ENCODE measurements around the gene UMOD.
A peak's percentile ranks its signal among the peaks of the same experiment; 100 is the strongest.
"Not testable (repeated sequence)": the region's sequence is repeated elsewhere in the genome, so short reads cannot be mapped to it uniquely, and the experiment has no call there.

The UMOD gene

DNA sequence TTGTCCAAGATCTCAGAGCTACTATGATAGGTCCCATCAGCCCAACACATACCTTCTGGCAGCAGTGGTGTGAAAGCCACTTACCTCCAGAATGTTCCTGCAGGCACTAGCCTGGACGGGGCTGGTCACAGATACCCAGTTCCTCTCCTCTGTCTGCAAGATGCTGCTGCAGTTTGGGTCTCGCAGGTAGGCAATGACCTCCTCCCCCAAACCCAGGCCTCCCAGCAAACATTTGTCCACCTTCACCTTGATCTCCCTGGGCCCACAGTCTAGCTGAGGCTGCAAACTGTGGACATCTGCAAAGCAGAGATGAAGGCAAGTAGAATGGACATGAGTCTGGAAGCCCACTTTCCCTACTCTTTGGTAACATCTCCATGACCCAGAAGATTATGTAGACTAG is 32.3 kb downstream of the UMOD start:
- no peak for DNase-seq

DNA sequence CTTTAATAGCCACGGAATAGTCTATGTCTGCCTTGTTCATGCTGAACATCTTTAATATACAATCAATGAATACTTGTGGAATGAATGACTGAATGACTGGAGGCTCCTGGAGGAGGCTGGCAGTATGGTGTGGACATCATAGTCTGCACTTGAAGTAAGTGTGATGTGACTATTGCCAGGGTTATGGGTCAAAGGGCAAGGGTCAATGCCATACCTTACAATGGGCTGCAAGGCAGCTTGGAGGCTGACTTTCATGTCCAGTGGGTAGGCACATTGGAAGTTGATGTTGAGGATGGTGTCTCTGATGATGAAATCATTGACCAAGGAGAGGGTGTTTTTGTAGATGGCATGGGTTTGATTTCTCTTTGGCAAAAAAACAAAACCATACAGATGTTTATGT is 33.1 kb downstream of the UMOD start:
- DNase-seq: no peak

DNA sequence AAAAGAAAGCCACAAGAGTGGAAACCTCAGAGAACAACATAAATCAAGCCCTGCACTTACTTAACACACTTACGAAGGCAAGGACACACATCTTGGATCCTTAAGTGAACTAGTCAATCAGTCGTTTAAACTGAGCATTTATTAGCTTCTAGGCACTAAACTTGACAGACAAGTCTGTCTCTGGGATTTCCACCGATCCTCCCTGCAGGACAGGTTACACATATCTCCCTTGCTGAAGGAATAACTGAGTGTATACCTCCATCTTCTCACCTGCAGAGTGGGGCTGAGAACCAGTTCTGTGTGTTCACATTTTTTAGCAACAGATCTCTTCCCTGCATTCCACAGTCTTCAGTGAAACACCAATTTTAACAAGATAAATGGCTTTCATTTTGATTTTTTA is 34.1 kb downstream of the UMOD start:
- DNase-seq: no peak

DNA sequence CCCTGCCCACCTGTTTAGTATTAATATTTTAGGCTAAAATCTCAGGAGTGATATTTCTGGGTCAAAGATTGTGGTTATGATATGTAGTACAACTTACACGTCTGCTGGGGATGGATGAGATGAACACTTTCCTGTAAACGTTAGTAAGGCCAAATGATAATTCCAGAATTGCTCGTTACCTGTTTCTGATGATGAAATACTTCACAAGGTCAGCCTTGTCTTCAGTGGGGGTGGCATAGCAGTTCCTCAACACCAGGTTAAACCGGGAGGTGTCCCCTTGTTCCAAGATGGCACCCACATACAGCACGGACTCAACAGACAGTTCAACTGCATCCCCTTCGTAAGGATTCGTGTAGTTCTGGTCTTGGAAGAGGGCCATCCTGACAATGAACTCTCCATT is 34.5 kb downstream of the UMOD start:
- no peak for DNase-seq

DNA sequence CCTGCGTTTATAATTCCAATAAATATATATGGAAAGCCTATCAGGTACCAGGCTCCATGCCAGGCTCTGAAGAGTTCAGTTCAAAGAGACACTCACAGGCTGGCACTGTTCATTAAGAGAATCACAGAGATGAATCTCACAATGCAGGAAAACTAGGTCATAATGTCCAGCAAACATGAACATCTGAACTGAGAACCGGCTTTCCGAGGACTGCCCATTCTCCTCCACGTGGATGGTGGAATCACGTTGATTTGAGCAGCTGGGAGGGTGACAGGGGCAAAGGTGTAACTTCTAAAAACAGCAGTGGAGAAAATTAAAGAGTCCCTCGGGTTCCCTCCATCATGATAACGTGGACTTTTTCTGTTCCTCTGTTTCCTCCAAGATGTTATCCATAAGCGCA is 35.4 kb downstream of the UMOD start:
- DNase-seq: no peak

DNA sequence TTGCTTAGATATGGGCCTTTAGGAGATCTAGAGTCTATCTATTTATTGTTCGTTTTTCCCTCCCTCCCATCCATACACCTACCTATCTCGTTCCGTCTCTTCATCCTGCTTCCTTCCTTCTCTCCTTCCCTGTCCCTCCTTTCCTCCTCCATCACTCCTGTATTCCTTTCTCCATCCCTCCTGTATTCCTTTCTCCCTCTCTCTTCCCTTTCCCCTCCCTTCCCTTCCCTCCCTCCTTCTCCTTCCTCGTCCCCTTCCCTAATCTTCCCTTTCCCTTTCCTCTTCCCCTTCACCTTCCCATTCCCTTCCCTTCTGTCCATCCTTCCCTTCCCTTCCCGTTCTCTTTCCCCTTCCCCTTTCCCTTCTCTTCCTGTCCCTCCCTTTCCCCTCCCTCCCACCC is 35.8 kb downstream of the UMOD start:
- no peak for DNase-seq

DNA sequence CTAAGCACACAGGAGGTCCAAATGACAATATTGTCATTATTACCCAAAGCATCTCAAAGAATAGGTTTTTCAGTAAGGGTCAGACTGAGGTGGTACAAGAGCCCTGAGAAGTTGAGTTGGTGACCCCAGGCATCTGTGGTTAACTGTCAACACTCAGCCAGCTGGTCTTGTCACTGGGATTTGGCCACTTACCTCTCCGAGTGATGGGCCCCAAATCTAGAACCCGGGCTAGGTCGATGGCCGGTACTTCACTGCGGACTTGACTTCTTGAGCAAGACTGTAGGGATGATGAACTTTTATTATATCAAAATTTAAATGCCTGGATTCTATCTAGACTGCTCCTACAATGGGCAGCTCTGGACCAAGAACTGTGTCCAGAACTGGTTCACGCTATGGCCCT is 36.8 kb downstream of the UMOD start:
- no peak for DNase-seq

DNA sequence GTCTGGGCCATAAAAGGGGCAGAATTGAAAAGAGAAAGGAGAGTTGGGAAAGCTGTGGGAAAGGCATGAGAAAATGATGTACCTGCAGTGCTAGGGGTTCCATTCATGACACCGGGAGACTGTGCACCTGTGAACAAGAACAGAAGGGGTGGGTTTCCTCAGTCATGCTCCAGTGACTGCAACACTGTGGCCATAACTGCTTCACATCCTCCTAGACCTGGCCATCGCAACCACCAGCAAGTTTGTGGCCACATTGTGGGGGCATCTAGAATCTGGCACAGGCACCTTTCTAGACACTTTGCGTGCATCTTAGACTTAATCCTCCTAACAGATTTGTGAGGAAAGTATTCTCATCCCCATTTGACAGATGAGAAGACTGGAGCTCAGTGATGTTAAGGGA is 37.9 kb downstream of the UMOD start:
- no peak for DNase-seq

DNA sequence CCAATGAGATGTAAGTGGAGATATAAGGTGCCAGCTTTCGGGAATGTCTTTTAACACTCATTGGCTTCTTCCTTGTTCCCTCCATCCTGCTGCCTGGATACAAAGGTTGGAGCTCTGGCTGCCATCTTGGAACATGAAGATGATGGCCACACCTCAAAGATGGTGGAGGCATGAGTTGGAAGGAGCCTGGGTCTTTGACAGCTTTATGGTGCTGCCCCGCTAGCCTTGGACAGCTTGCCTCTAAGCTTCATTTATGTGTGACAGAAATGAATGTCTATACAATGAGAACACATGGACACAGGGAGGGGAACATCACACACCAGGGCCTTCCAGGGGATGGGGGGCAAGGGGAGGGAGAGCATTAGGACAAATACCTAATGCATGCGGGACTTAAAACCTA is 38.8 kb downstream of the UMOD start:
- DNase-seq: no peak

DNA sequence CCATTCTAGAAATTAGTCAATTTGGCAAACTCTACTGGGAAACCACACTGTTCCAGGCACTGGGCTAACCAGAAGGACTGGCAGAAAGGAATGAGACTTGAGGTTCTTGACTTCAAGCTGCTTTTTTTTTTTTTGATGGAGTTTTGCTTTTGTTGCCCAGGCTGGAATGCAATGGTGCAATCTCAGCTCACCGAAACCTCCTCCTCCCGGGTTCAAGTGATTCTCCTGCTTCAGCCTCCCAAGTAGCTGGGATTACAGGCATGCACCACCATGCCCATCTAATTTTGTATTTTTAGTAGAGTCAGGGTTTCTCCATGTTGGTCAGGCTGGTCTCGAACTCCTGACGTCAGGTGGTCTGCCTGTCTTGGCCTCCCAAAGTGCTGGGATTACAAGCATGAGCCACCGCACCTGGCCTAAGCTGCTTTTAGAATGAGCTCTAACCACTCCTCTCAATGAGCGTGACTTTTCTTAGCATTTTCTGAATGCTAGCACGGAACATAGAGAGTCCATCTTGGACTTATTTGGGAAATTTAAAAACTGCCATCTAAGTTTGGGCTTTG is 39.9 kb downstream of the UMOD start:
- DNase-seq: not testable (repeated sequence)

DNA sequence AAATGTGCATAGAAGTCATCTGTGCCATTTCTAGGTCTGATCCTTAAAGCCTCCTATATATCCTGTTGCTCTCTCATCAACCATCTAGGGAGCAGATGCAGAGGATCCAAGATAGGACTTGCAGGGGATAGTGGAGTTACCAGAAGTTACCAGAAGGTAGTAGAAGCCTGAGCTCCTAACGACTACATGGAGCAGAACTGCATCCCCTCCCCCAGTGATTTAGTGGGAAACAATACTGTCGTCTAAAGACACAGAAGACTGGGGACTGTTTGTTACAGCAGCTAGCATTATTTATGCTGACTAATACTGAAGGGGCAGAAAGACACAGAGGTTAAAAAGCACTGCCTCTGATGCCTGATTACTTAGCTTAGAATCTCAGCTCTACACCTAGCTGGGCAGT is 41.0 kb downstream of the UMOD start:
- no peak for DNase-seq

DNA sequence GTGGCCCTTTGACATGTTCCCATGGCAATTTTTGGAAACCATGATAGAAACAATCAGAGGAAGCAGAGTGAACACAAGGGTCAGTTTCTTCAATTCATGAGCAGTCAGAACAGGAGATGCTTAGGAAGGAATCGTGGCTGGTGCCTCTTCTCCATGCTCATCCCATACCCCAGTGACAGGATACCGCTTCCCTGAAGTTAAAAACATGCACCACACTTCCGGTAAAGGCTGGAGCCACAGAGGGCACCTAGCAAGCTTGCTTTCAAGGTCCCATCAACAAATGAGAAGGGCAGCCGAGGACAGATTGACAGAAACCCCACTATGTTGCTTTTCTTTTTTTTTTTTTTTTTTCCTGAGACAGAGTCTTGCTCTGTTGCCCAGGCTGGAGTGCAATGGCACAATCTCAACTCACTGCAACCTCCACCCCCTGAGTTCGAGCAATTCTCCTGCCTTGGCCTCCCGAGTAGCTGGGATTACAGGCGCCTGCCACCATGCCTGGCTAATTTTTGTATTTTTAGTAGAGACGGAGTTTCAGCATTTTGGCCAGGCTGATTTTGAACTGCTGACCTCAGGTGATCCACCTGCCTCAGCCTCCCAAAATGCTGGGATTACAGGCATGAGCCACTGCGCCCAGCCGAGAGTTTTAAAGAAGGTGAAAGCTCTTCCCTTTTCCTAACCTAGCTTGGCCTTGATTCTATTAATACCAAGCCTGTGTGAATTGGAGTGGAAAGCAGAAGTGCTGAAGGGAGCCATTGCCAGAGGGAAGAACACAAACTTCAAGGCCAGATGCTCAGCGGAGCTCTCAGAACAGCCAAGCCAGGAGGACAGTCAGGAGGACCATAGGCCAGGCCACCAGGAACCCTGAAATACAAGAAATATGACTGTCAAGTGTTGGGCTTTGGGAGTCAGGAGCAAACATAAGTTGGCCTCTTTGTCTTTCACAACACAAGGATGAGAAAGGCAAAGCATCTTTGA is 41.8 kb downstream of the UMOD start:
- no peak for DNase-seq

DNA sequence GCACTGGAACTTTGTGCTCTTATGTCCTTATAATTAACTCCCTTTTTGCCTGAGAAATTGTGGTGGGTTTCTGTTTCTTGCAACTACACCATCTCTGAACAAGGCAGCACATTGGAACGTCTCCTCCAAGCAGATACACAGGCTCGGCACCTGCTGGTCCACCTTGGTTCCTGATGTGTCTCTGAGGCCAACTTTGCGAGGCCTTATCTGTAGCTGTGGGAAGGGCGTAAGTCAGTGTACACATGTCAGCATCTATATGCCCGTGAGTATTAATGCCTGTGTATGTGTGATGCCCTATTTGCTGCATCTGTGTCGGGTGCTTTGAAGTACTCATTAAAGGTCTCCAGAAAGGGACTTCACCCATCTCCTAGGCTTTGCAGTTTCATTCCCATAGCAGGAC is 42.7 kb downstream of the UMOD start:
- no peak for DNase-seq

DNA sequence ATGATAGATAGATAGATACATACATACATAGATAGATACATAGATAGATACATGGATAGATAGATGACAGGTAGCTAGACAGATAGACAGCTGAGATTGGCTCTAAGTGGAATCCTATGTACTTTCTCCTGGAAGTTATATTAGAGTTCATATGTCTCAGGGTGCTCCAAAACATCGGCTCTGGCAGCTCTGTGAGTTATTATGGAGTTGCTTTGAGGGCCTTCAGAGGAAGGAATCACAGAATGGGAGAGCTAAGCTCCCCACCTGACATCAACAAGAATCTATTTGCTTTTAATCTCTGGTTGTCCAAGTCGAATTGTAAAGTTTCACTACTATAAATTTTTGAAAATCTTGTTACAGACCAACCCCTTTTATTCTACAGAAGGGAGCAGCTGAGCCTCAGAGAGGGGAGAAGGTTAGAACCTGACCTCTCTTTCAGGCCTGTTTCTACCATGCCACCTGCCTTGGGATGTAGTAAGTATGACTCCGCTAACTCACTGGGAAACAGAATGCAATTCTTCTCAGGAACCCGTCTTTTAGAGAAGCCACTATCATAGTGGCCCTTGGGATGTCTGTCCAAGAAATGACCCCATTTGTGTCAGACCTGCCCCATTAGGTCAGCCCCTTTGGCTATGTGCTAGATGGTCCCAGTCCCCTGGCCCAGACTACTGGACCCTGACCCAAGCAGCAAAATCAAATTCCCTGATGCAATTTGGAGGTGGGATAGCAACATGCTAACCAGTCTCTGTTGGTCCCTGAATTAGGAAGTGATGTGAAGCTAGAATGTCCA is 43.5 kb downstream of the UMOD start:
- DNase-seq: no peak

DNA sequence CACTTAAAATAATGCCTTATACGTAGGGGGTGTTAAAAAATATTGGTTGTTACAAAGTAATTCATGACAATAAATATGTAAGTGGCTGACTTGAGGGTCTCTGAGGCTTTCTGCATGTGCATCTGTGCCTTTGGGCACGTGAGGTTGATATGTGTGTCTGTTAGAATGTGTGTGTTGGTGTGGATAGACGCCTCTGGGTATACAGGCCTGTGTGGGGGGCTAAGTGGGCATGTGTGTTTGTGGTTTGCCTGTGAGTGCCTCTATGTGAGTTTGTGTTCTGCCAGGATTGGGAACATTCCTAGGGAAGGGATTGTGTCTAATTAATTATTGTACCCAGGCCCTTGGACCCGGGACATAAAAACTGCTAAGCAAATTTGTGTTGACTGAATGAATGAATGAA is 44.2 kb downstream of the UMOD start:
- DNase-seq: no peak

DNA sequence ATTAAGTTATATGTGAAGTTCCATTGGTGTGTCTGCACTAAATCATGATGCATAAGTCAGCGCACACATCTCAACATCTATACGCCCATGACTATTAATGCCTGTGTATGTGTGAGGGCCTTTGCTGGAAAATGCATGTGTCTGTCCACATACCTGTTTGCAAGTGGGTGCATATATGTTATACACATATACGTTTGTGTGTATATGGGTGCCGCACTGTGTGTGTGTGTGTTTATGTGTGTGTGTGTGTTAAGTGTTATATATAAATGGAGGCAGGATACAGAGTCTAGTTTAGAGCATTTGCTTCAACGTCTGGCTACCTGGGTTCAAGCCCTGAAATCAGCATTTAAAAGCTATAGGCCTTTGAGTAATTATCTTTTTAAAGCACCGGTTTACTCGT is 44.7 kb downstream of the UMOD start:
- no peak for DNase-seq

DNA sequence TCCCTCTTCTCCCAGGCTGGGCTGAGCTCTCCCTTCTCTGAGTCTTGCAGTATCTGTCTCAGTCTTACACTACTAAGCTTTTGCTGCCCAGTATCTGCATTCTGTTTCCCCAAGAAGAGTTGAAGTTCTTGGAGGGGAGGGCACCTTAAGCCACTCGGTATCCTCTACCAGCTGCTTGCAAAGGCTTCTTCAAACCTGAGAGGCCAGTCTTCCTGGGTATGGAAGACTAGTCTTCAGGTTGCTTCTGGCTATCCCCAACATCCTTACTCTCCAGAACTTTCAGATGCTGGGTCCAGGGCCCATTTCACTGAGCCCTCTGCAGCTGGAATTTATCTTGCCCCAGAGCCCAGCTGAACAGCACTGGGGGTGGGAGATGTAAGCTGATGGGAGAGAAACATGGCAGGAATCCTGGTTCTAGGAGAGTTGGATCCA is 45.3 kb downstream of the UMOD start:
- DNase-seq: no peak

DNA sequence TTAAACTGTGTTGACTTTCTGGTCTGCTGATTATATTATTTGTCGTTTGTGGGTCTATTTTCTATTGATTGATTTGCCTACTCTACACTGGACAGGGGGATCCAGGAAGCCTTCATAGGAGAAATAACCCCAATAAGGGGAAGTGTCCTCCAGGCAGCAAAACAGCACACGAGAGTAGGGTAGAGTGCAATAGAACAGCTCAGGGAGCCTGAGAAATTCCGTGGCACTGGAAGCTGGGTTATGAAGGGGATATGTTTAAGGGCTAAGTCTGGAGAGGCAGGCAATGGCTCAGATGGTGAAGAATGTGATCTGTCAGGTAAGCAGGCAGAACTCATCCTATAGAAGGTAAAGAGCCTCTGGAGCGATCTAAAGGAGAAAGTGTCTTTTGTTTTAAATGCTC is 46.1 kb downstream of the UMOD start:
- DNase-seq: no peak

DNA sequence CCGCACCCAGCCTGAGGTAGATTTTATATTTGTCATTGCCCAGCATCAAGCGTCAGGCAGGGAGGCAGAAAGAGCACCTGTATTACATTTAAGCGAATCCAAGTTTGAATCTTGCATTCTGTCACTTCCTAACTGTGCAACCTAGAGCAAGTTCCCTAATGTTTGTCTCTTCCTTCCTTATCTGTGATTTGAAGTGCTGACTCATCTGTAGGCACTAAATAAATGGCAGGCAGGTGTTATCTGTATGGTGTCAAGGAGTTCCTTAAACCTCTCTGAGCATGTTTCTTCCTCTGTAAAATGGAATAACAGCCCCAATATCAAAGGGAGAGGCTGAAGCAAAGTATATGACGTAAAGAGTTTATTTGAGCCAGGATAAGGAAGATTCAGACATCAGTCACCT is 49.5 kb downstream of the UMOD start:
- DNase-seq: no peak

DNA sequence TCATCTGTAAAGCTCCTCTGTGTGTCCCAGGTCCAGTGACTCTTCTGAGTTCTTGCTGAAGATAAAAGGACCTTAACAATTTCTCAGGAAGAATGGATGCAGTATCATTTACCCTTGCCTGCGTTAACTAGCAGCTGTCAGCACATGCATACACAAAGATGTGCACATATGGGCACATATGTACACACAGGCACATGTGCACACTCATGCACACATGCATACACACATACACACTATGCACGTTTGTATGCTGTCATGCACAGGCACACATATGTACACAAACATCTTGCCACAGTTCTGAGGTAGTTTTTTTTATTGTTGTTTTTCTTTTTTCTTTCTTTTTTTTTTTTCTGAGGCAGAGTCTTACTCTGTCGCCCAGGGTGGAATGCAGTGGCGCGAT is 50.1 kb downstream of the UMOD start:
- no peak for DNase-seq

DNA sequence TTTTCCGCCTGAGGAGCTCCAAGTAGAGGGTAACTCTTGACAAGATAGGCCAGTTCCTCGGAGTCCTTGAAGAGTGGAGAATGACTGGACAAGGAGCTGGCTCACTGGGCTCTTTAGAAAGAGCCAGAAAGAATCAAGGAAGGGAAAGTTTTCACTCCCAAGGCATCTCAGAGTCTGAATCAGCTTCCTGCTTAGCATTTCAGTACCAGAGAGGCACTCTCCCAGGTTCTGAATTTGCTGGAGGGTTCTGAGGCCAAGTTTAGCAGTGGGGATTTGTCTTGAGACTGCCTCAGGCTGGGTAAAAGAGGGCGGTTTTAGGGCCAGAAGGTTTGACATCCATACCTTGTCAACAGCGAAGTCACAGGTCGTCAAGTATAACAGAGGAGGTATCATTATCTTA is 50.7 kb downstream of the UMOD start:
- DNase-seq: no peak

DNA sequence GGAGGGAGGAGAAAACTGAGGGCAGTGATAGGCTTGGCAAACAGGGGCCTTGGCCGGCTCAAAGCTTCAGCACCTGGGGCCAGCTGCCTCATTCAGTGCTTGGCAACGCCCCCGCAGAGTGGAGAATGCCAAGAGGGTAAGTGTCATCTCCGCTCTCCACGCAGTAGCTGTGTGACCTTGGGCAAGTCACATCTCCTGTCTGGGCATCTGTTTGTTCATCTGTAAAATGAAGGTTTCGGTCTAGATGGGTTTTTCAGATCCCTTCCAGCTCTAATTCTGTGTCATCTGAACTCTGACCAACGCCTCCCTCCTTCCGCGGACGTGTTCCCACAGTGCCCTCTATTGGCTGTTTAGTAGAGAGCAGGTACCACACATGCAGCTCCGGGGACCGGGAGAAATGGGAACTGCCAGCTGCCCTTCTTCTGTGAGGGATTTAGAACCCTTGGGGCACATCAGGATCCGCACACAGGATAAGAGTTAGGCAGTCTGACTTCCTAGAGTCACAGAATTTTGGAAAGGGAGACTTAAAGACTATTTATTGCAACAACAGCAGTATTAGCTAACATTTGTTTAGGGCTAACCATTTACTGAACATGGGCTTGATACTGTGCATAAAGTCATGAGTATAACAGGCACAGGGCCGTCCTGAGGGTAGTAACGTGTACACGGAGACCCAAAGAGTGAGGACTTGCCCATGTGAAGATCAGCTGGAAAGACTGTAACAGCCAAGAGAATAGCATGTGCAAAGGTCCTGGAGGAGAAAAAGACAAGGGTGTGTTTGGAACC is 52.0 kb downstream of the UMOD start:
- peak; percentile 73 for DNase-seq

DNA sequence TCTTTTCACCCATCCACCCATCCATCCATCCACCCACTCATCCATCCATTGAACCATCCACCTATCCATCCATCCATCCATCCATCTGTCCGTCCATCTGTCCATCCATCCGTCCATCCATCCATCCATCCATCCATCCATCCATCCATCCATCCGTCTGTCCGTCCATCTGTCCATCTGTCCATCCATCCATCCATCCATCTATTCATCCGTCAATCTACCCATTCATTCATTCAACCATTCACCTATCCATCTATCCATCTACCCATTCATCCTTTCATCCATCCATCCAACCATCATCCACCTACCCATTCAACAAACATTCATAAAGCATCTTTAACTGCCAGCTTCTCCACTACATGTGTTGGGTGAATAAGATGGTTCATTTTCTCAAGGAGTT is 54.1 kb downstream of the UMOD start:
- DNase-seq: no peak
